H54 (cell line): ENCODE results near the gene KRTAP4-8.
A peak's percentile ranks its signal among the peaks of the same experiment; 100 is the strongest.
"Not testable (repeated sequence)": the region's sequence is repeated elsewhere in the genome, so short reads cannot be mapped to it uniquely, and the experiment has no call there.

Experiments
- DNase-seq: peaks from one replicate; pipeline ENCODE4 v3.0.0; 2011; ENCODE audit warnings: low spot score, mixed read lengths; ENCODE audit not compliant: insufficient read length
- FAIRE-seq: peaks from 3 replicates; lab custom pipeline; 2011; peaks lifted over from hg19 to GRCh38; lab: Jason Lieb, UNC
- POLR2A ChIP-seq: IDR thresholded peaks from 2 replicates; pipeline ENCODE4 v1.6.1; 2011; ENCODE audit warnings: low read depth, mild to moderate bottlenecking, low read length

The KRTAP4-8 gene

DNA sequence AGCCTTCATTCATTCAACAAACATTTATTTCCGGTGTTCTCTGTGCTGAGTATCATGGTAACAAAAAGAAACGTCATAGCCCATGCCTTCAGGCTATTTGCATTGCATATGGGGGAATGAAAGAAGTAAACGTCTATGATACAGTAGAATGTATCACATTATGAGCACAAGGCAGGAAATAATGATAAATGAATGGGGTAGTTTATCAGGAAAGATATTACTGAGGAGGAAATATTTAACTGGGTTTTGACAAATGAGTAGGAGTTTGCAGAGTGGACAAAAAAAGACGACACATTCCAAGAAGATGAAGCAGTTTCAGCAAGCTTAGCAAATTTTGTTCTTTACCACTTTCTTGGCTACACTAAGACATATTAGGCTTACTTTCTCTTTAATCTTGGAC lies 15.3 kb downstream of the KRTAP4-8 start:
- no peak for DNase-seq
- TF ChIP-seq POLR2A, result no peak
- FAIRE-seq, result no peak

DNA sequence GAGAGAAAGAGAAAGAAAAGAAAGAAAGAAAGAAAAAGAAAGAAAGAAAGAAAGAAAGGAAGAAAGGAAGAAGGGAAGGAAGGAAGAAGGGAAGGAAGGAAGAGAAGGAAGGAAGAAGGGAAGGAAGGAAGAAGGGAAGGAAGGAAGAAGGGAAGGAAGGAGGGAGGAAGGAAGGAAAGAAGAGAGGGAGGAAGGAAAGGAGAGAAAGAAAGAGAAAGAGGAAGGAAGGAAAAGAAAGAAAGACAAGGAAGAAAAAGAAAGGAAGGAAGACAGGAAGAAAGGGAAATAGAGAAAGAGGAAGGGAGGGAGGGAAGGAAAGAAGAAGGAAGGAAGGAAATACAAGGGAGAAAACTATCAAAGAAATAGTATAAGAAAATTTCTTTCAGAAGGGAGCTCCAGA lies 21.2 kb downstream of the KRTAP4-8 start:
- FAIRE-seq (no peak), DNase-seq (no peak)
- no peak for TF ChIP-seq POLR2A

DNA sequence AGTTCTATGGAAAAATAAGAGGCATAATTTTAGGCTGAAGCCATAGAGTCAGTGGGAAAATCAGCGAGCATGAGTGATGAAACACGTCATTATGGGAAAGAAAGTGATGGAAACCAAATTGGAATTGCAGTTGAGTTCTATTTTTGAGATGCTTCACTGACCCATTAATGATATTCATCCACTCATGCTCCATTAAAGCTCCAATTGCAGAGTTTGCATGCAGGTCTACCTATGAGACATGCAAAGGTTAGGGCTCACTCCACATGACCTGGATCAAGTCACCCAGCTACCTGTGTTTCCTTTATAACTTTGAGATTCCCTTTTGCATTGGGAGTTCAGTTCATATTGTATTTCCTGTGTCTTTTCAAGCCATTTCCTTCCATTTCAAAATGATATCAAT lies 24.3 kb downstream of the KRTAP4-8 start:
- no peak for TF ChIP-seq POLR2A
- DNase-seq (no peak), FAIRE-seq (no peak)

DNA sequence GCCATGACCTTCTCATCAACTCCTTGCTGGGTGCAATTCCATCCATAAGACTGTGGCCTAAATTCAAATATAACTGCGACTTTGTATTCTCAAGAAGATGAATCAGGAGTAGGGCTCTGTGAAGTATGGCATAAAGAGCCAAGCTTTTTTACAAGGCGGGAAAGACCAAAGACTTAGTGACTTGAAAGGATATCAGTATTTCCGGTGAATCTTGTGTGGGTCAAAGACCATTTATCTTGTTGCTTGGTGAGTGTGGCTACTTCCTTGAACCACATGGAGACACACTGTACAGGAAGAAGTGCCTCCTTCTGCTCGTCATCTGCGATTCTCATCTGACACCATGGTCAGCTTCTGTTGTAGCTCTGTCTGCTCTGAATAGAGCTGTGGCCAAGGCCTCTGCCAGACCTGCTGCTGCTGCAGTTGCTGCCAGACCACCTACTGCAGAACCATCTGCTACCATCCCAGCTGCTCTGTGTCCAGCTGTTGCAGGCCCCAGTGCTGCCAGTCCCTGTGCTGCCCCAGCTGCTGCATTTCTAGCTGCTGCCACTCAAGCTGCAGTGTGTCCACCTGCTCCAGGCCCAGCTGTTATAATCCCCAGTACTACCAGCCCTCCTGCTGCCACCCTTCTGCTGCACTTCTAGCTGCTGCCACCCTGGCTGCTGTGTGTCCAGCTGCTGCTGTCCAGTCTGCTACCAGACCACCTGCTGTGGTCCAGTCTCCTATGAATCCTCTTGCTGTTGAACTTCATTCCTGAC lies 26.2 kb downstream of the KRTAP4-8 start:
- DNase-seq (no peak), FAIRE-seq (no peak)
- TF ChIP-seq POLR2A, result no peak

DNA sequence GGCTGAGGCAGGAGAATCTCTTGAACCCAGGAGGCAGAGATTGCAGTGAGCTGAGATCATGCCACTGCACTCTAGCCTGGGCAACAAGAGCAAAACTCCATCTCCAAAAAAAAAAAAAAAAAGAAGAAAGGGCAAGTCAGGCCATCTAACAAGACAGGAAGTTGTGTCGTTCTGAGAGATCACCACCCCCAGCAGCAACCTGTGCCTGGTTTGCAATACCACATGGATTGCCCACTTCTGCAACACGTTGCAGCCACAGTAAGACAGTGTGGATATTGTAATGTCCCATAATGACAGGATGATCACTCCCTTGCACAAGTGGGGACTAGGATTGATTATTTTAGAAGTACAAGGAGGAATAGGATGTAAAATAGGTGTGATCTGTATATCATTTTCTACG lies 28.9 kb downstream of the KRTAP4-8 start:
- FAIRE-seq (no peak), DNase-seq (no peak)
- no peak for TF ChIP-seq POLR2A

DNA sequence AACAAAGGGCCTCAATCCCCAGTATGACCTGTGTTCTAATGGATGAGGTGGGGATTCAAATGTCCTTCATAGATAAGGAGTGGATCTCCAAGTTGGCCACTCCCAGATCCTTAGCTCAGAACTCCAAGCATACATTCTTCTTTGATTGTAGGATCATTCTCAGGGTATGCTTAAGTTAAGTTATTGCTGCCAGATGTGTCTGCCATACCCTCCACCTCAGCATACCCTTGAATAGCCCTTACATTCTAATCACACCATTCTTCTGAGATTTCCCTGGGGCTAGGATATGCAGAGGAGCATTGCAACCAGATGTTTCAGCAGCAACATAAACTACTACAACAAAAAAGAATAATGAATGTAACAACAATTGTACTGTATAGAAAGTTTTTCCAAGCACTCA lies 30.7 kb downstream of the KRTAP4-8 start:
- TF ChIP-seq POLR2A, result no peak
- DNase-seq, result no peak
- FAIRE-seq, result no peak

DNA sequence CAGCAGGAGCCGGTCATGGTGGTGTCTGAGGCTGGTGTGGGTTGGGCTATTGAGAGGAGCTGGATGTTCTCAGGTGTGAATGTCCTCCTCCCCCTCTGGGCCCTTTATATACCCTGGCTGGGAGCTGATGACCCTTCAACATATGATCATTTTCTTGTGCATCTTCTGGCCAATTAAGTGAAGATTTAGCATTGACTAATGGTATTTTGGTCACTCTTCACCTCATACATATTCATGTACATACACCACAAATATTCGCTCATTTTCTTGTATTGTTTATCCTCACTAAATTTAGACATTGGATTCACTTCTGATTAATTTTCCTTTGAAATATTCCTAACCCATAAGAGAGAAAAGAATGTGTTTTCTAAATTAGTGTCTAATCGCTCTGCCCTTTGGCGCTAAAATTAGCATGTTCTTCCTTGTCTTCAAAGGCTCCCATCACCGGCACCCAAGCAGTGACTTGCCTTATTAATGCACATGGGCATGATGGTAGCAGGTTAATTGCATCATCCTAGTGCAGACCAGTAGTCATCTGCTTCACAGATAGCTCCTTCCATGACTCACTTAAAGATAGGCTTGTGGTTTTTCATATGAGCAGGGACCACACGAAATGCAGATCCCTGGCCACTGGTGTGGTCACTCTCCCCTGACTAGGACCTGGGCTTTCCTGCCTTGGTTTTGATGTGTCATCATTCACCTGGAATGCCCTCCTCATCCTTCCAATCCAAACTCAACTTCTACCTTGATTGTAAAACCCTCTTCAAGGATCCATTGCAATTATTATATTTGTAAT lies 31.9 kb downstream of the KRTAP4-8 start, which contains the start of gene KRTAP2-4:
KRTAP2-4 (minus strand) TSS at position 51 of the 796 bp plus-strand sequence; CDS start at position 17, 34 bp downstream.
- FAIRE-seq (peak; percentile 45), DNase-seq (peak; percentile 30)
- TF ChIP-seq POLR2A, result no peak

DNA sequence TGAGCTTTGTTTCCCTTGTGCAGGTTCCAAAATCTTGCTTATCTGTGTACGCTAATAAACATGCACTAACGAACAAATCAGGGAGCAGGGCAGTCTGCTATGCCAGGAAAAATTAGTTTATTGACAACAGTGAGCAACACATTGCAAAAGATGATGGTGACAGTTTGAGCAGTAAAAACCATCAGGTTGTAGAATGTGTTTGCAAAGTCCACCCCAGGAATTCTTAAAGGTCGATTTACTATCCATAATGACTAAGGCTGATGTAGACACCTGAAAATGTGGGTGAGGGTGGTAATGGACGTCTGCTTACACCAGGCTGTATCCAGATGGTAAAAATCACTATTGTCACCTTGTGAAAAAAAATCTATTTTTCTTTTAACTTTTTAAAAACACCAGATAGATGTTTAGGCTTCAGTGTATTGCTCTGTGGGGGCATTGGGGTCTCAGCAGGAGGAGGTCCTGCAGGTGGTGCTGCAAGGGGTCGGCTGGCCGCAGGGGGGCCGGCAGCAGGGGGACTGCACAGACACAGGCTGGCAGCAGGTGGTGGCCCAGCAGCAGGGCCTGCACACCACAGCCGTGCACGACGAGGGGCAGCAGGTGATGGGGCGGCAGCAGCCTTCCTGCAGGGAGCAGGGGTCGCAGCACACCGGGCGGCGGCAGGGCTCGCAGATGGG lies 32.8 kb downstream of the KRTAP4-8 start:
- FAIRE-seq, DNase-seq: not testable (repeated sequence)

DNA sequence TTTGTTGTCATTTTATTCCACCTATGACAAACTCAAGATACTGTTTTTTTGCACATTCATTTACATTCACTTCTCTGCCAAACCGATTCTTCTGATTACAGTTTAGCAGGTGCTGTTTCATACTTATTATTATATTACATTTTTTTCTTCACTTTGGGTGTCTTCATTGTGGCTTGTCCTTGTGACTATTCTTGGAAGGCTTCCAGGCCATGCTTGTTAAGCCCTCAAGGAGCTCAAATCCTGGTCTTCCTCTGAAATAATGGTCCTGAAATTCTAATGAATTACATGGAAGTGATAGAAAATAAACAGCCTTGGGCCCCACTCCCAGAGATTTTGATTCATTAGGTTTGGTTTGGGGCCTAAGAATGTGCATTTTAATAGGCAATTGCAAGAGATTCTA lies 33.6 kb downstream of the KRTAP4-8 start:
- FAIRE-seq (no peak), DNase-seq (no peak)
- TF ChIP-seq POLR2A, result no peak

DNA sequence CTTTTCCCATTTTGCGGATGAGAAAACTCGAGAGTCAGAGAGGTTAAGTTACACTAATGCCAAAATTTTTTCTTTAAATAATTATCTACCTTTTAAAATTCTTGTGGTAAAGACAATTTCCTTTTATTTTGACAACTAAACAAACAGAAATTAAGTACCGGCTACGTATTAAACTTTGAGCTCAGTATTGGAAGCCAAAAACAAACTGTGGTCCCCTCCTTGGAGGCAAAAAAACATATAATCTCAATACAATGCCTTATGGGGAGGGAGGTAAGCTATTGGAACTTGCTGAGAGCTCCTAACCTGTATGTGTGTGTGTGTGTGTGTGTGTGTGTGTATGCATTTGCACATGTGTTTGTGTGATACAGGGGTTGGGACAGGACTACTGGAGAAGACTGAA lies 34.5 kb downstream of the KRTAP4-8 start:
- FAIRE-seq, result no peak
- no peak for DNase-seq
- TF ChIP-seq POLR2A, result no peak

DNA sequence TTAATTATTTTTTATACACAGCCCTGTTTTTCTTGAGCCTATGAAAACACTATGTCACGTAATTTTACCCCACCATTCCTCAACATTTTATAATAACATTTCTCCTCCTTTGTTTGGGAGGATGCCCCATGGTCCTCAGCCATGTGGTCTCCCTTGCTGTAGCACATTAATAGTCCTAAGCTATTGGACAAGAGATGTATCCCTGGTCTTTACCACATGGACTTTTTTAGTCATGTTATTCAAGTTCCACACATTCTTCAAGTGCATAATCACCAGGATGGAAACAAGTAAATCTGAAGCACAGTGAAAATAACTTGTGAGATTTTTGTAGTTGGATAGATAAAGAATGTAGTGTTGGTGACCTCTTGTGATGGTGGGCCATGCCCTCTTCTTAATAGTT lies 36.0 kb downstream of the KRTAP4-8 start:
- FAIRE-seq (peak; percentile 50), DNase-seq (peak; percentile 26)
- TF ChIP-seq POLR2A, result no peak

DNA sequence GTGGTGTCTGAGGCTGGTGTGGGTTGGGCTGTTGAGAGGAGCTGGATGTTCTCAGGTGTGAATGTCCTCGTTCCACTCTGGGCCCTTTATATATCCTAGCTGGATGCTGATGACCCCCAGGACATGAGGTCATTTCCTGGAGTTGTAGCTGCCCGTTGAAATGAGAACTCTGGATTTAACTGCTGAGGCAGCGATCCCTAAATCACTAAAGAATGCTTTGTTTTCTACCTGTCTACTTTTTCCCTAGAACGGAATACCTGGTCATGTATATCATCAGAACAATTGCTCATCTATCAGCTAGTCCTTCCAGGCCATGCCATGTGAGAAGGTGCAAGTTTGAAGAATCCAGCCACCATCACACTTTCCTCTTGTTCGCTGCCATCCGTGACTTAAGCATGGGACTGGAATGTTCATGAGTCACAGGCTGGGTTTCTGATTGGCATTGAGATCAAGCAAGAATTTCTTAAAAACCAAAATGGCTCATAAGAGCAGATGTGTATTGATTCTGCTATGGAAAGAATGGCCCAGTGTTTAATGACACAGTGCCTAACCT lies 37.8 kb downstream of the KRTAP4-8 start, which contains the start of gene KRTAP2-3:
KRTAP2-3 (minus strand) TSS at position 63 of the 553 bp plus-strand sequence. CDS start 64 bp downstream, outside the sequence.
- no peak for TF ChIP-seq POLR2A
- FAIRE-seq (peak; percentile 90), DNase-seq (peak; percentile 45)

DNA sequence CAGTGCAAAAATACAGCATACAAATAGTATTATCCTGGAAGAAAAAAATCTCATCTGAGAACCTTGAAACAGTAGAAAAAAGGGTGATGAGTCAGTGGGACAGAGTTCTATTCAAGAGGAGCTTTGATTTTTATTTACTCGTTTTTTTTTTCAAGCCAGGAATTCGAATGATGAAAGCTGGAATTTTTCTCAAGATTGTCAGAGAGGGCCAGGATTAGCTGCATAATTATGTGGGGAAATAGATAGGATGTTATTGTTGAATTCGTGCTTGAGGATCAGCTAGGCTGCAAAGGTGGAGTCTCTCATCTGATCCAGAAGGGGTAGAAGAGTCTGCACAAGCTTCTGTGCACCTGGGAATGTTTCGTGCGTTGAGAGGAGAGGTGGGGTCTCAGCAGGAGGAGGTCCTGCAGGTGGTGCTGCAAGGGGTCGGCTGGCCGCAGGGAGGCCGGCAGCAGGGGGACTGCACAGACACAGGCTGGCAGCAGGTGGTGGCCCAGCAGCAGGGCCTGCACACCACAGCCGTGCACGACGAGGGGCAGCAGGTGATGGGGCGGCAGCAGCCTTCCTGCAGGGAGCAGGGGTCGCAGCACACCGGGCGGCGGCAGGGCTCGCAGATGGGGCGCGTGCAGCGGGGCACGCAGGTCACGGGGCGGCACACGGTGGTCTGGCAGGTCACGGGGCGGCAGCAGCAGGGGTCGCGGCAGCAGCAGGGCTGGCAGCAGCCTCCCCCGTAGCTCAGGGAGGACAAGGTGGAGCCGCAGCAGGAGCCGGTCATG lies 38.5 kb downstream of the KRTAP4-8 start:
- peak; percentile 32 for DNase-seq
- not testable (repeated sequence) for FAIRE-seq
